Activated CD8-positive, alpha-beta memory T cell treated with anti-CD3 and anti-CD28 coated beads for 24 hours (primary cell): Measurements from ENCODE around the gene CEP95.

Experiments
- DNase-seq: peaks from one replicate; pipeline ENCODE4 v3.0.0-alpha.2; 2020

CEP95 gene

DNA sequence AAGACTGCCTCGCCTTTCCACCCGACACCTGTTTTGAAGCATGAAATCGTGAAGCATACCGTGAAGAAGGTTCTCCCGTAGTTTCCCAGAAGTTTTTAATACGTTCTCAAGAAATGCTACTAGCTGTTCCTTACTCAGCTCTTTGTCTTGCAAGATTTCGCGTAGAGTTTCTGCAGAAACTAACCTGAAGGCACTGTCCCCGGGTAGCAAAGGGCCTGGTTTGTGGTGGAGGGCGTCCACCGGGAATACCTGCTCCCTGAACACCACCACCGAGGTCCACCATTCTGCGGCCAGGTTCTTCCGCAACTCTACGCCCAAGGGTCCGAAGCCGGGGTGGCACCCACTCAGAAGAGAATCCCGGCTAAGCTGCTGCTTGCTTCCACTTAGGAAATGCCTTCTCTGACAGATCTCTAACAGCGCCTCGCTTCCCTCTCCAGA is 10.4 kb upstream of the CEP95 start:
- DNase-seq, result no peak

DNA sequence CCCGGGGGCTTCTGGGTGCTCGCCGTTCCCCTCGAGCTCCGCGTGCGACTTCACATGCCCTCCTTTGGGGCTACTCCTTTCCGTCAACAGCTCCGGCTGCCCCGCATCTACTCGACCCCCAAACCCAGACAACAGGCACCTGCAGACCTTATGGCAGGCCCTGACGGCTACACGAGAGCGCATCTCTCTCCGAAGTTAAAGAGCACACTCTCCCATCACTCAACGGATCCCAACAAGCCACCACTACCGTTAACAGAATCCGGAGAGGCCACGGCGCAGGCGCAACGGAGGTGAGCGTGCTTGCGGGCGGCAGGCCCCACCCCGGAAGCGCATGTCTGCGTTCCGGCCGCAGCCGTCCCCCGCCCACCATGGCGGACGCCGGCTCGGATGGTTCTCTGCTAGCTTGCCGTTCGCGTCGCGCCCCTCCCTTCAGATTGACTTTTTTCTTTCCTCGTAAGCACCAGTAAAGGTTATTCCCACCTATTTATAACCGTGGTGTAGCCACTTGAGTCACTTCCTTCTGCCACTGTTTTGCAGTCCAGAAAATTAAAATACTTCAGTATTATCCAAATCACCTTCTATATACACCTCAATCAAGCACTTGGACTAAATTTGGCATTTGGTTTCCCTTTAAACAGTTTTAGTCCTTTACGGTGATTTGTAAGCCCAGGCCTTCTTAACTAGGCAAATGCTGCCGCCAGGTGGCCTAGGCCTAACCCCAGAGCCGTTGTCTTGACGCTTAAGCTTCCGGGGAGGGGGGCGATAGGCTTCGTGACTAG is 9.8 kb upstream of the CEP95 start, which contains the start of gene POLG2:
Gene POLG2 (minus strand): TSS at position 269 of the 779 bp plus-strand sequence. CDS start 86 bp downstream, at position 183.
- DNase-seq, result peak; percentile 98

DNA sequence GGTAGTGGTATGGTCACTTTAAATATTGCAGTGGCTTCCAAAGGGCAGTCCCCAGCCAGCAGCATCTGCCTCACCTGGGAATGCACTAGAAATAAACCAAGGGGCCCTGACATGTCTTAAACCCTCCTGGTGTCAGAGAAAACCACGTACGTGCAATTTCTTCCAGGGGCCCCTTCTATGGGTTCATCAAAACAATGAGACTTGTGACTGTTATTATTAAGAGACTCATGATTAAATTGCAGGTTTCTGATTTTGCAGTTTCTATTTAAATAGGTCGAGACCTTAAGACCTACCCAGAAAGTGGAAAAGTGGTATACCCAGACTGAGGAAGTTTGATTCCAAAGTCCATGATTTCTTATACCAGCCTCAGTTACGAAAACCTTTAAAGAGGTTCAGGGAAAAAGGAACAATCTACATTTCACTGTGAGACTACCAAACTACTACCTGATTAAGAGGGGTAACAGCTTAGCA is 9.2 kb upstream of the CEP95 start:
- peak; percentile 84 for DNase-seq

DNA sequence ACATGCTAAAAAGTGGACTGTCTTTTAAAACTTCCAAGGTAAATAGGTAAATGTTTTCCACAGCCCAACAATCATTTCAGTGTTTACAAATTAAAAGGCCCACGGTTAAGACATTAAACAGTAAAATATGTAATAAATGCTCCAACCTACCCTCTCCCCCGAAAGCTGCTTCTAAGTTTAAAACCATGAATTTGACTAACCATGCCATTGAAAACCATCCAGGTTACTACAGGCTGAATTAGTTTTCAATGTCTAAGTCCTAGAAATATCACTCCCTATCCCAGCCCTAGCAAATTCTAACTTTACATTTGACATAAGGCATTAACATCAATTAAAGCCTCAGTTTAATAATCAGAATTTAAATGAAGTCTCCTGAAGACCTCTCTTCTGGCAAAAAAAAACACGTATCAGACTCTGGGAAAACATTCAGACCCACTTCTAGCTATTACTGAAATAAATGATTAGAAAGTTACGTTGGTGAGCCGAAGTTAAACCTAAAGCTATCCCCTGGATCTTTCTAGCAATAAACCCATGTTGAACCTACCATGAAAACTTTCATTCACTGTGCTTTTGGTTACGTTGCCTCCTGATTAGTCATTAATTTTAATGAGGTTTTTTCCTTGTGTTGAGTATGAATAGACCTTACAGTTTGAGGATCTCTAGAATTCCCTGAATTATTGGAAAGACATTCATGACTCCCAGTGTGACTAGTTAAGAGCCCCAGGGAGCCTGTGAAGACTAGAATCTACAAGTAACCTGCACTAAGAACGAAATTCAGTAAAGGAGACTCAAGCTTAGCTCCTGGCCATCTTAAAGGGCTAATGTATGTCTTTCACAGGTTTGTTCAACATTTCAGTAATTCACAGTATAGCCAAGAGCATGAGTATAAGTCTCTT is 8.2 kb upstream of the CEP95 start:
- DNase-seq, result no peak

DNA sequence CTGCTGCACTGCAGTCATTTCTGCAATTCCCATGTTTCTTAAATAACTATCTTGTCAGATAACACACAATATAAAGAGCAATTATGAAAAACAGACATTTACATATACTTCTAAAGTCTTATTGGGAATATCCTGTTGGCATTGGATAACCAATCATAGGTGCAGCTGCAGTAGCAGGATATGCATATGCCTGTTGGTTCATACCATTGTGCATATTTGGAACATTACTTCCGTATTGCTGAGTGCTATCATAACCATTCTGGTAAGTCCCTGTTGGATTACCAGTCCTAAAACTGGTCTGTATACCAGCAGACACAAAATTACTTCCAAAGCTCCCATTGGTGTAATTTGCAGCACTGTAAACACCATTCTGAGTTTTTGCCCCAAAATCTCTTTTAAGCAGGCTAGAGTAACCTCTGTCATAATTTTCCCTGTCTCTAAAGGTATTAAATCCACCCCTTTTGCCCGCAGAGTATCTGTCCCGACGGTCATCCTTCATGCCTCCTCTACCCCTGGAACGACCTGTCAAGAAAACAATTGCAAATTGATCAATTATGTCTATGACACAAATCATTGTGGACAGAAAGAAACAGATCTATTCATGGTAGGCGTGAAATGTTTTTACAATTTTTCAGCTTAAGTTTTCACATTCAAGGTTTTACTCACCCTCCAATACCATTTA is 6.8 kb upstream of the CEP95 start:
- DNase-seq, result no peak

DNA sequence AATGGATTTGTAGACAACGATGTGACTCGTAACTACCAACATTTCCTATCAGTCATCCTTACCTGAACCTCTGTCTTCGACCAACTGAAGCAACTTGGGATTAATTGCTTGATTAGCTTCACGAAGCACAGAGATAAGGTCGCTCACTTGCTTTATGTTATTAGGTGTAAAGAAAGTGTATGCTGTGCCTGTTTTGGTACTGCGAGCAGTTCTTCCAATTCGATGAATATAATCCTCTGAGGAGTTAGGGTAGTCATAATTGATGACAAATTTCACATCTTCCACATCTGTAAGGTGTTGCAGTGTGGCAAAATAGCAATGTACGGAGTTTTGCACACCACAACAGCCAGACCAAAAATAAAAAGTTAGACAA is 6.3 kb upstream of the CEP95 start:
- DNase-seq, result no peak

DNA sequence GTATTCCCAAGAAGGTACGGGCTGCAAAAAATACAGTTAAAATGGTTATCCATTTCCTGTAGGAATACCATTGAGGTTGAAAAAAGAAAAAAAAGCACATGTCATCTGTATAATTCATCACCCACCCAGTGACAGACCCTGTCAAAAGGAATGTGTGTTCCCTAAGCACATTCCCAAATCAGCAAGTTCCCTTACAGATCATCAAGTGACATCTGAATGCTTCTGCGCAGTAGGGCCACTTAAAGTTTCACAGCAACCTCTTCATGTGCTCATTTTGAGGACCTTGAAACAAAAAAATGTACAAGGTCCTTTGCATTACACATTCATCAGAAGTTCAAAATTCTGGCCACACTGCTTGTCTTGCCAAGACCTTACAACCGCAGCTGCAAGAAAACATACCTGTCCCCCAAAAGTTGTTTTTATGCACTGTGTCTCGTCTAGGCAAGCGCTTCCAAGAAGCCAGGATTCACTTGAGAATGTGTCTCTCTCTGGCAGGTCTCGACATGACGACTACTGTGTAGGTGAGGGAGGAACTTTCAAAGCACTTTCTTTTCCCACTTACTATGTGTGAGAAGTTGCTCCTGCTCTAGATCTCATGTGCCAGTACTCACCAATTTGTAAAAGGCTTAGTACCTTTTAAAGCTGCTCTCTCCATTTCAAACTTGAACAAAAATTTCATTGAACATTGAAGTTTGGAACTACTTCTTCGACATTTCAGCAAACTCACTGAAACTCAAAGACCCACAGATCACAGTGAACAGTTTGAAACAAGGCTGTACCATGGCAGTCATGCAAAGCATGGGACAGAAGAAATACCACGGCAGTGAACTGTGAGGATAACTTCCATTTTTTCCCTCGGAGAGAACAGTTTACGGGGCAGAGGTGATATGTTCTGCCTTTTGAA is 5.7 kb upstream of the CEP95 start:
- DNase-seq, result no peak

DNA sequence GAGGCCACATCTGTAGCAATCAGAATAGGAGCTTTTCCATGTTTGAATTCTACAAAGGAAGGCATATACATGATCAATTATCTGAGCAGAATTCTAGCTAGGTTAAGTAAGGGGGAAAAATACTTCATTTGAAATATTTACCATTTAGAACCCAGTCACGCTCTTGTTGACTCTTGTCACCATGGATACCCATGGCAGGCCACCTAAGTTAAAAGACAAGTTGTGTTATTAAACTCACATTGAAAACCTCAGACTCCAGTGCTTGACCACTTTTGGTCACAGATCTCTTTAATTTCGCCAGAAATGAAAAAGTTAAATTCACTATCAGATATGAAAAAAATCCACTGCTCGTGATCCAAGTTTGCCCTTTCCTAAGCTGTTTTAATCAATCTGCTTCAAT is 4.8 kb upstream of the CEP95 start:
- DNase-seq, result no peak

DNA sequence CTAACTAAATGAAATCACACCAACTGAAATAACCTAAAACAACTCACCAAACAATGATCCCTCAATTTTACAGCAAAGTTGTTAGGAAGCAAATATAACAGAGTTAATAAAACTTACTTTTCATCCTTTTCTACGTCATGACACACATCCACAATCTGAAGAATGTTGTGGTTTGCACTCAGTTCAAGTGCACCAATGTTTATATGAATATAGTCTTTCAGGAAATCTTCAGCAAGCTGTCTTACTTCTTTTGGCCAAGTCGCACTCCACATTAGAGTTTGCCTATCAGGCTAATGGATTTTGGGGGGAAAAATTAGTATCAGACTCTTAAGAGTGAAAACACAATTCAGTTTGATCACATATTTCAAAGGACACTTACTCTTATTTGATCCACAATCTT is 4.0 kb upstream of the CEP95 start:
- DNase-seq, result no peak

DNA sequence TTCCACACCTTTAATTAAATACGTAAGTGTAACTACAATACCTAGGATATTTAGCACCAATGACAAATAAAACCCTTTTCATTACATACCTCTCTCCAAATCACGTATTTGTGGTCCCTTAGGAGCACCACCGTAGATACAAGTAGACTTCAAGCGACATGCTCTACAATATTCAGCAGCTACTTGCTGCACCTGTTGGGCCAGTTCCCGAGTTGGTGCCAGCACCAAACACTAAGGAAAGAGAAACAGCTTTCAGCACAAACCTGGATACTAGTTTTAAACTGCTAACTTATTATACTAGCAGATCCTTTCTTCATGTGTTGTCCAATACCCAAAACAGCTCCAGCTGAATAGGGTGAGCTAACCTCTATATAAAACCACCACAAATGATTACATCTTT is 3.4 kb upstream of the CEP95 start:
- DNase-seq, result no peak

DNA sequence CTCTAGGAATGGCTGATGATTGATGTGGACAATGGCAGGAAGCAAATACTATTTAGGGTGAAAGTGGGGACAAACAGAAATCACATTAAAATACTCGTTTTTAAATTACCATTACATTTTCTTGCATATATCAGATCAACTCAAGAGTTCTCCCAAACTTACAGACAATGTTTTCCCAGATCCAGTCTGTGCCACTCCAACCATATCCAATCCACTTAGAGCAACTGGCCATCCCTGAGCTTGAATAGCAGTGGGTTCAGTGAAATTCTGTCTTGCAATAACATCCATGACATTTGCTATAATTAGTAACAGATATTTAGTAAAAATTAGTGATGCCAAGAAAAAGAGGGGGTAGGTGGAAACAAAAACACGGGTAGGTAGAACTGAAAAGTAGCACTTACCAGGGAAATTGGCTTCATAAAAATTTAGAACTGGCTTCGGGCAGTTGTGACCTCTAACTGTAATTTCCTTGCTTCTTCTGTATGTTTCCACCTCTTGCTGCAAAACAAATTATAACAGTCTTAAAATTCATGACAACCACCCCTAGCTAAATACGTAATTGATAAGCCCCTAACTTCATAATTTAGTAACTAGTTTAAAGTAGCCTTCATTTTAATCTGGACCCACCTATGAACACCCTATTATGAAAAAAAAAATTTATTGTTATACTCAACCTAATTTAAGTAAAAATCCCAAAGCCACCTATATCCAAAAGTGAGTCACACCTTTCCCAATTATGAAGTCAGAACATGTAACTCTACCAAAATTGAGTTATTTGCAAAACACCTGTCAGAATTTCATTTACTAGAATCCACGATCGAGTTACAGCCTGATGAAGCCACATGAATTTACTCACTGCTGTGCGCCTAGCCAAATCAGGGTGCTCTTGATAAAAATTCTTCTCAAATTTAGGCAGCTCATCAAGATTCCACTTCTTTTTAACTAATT is 2.7 kb upstream of the CEP95 start:
- no peak for DNase-seq

DNA sequence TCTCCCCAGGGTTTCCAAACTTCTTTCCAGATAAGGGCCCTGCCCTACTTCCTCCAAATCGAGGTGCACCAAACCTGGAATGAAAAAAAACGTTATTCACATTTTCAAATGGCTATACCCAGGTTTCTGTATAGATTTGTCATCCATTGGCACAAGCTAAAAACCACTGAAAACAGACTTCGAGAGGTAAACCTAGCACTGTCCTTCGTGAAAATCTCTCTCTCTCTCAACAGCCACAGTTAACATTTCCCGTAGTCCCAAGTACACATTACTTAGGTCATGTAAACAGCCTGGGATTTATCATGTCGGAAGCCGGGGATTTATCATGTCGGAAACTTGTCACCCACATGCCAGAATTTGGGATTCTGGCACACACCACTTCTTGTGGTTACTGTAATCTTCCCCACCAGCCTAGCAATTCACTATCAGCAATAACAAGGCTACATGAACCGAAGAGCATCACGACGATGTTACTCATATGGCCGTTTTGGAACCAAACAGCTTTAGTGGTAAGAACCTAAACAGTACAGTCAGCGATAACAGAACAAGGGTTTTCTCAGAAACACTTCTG is 1.9 kb upstream of the CEP95 start:
- DNase-seq, result no peak

DNA sequence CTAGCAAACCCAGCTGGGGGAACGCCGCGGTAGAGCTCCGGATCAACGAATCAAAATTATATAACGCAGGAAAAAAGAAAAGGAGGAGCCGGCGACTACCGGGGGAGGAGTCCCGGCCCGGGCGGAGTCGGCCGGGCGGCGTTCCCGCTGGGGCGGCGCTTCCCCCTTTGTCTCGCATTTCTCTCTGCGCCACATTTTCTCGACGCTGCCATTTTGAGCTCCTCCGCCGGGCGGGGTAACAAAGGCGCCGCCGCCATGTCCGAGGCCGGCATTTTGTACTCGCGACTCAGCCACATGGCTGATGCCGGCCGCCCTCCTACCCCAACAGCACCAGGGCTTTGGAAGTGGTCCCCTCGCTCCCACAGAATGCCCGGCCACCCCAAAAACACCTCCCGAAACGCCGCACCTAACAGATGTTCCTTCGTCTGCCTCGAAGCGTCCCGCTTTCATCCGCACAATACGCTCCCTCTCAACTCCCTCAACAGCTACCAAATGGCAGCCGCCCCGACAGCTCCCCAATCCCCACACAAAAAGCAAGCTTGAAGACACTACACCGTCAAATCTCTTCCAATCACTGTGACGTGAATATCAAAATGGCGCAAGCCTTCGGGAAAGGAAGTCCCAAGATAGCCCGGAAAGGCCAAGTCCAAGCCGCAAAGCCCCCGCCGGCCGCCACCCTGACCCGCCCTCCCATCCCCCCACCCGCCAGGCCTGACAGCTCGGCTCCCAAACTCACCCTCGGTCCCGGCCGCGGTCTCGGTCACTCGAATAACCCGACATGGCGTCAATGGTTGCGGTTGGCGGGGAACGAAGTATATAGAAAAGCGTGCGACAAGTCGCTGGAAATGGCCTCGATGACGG is 1.2 kb upstream of the CEP95 start:
- peak; percentile 91 for DNase-seq

DNA sequence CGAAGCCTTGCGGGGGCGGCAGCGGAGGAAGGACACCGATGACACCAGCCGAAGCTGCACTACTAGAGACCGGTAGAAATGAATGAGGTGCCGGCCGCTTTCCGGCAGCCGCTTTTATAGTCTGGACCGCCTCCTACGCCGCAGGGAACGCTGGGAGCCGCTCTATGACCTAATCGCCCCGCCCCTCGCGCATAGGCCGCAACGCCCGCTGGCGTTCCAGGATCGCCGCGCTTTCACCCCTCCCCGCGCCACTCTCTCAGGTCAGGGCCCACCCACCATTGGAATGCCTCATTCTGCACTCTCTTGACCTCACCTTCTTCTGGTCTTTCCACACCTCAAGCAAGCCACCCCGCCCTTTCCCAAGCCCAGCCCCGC is 589 bp upstream of the CEP95 start, which contains the start of gene DDX5:
Gene DDX5 (minus strand): TSS at position 89 of the 375 bp plus-strand sequence. CDS start 170 bp downstream, outside the sequence.
- peak; percentile 99 for DNase-seq

DNA sequence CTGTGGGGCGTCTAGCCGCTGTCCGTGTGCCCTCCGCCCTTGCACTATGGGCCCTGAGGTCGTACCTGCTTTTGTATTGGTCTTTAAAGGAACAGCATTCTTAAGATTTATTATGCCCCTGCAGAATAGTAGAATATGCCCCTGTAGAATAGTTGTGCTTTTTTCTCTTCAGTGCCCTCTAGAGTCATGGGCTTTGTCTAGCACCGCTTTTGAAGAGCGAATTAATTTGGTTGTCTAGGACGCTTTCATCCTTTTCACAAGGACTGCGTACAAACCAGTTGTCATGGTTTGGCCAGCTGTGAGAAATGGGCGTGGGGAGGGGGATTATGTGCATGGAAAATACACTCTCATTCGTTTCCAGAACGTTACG is 621 bp downstream of the CEP95 start:
- peak; percentile 61 for DNase-seq

DNA sequence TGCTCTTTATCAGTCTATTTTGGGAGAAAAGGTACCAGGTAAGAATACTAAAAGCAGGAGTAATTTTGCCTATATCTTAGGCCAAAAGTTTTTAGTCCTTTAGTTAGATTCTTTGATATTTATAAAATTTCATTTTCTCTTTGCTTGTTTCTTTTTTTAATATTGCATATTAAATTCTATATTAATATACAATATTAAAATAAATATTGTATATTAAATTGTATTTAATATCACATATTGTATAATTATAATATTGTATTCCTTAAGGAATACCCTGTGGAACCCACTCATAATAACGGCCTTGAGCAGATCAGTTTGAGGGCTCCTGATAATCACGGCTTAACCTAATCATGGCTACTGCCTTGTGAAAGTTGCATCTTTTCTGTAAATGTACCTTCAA is 1.9 kb downstream of the CEP95 start:
- no peak for DNase-seq

DNA sequence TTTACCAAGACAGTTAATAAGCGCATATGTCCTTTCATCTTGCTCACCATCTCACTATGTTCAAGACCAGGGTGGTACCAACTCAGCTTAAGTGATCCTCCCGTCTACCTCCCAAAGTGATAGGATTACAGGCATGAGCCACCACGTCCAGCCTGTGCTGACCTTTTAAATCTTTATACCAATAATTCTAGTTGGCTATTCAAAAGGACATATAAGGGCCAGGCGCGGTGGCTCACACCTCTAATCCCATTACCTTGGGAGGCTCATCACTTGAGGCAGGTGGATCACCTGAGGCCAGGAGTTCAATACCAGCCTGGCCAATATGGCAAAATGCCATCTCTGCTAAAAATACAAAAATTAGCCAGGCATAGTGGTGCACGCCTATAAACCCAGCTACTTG is 2.4 kb downstream of the CEP95 start:
- DNase-seq, result no peak

DNA sequence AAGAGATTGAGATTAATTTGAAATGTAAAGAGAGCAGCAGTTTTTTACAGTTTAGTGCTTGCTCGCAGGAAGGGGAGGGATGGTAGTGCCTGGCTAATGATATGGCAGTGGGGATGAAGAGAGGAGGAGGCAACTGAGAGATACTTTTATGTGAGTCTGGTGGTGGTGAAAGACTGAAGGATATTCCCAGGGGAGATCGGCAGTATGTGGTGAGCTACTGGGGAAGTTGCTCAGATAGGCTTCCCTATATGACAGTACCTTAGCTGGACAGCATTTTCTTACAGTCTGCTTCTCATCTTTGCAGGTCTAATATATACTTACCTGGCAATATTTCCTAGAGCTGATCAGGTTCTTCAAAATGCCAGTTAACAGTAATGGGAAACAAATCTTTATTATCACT is 8.6 kb downstream of the CEP95 start:
- no peak for DNase-seq

DNA sequence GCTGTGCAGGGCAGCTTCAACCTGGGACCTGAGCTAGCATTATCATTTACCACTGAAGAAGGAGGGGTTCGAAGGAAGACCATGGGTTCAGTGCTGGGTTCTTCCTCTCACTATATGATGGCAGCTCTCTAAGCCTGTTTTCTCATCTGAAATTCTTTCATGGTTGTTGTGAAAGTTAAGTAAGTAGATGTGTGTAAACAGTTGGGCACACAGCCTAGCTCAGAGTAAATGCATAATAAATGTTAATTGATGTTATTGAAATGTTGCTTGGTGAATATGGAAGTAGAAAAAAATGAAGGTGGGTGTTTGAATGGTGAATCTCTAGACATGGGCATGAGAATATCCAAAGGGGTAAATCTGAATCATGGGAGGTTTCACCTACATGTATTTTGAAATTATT is 9.1 kb downstream of the CEP95 start:
- no peak for DNase-seq

DNA sequence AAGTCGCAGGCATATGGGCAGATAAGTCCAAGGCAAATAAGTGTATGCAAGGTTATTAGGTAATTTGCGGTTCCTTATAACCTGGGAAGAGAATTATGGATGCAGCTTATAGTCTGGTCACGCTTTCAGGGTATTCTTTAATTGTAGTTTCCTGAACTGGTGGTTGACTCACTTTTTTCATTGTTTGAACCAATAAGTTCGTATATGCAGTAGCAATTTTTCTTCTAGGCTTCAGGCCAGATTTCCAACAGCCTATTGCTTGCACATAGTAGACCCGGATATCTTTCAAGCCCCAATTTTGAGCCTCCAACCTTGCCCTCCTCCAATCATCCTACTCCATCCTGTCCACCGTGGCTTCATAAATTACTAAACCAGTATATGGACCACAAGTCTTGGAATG is 12.8 kb downstream of the CEP95 start:
- no peak for DNase-seq
